ENCODE results near the gene AP5Z1. TPM values are rescaled to one million over a fixed set of nuclear protein-coding genes. Genes with fewer than 3 reads are reported as not detected.

The AP5Z1 gene
- total RNA-seq, 1 donor from 2014 or later, result 36.9 TPM

DNA sequence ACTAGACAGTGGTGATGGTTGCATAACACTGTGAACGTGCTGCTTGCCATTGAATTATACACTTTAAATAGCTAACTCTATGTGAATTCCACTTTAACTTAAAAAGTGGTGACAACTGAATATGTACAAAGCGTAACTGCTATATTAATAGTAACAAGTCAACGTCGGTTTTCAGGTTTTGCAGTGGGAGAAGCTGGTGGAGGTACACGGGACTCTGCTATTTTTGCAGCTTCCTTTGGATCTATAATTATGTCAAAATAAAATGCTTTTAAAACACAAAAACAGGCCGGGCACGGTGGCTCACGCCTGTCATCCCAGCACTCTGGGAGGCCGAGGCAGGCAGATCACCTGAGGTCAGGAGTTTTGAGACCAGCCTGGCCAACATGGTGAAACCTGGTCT lies 21.0 kb downstream of the AP5Z1 start:
- Mint-ChIP-seq H3K4me1 (ENCODE audit: unreplicated experiment) (peaks cover 4% of the 10 kb centered on the region), H3K27ac (no peak overlapping the region), H3K9me3 (no peaks in the 10 kb centered on the region), H3K27me3 (no peaks in the 10 kb centered on the region), H3K36me3 (peaks cover 7% of the 10 kb centered on the region), H3K4me3 (no peak overlapping the region)
- TF ChIP-seq, protein P1, sequence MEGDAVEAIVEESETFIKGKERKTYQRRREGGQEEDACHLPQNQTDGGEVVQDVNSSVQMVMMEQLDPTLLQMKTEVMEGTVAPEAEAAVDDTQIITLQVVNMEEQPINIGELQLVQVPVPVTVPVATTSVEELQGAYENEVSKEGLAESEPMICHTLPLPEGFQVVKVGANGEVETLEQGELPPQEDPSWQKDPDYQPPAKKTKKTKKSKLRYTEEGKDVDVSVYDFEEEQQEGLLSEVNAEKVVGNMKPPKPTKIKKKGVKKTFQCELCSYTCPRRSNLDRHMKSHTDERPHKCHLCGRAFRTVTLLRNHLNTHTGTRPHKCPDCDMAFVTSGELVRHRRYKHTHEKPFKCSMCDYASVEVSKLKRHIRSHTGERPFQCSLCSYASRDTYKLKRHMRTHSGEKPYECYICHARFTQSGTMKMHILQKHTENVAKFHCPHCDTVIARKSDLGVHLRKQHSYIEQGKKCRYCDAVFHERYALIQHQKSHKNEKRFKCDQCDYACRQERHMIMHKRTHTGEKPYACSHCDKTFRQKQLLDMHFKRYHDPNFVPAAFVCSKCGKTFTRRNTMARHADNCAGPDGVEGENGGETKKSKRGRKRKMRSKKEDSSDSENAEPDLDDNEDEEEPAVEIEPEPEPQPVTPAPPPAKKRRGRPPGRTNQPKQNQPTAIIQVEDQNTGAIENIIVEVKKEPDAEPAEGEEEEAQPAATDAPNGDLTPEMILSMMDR (conservative IDR thresholded peaks at IDR 0.05), result no peak
- no peak for DNase-seq (ENCODE audit: extremely low spot score, unreplicated experiment)

DNA sequence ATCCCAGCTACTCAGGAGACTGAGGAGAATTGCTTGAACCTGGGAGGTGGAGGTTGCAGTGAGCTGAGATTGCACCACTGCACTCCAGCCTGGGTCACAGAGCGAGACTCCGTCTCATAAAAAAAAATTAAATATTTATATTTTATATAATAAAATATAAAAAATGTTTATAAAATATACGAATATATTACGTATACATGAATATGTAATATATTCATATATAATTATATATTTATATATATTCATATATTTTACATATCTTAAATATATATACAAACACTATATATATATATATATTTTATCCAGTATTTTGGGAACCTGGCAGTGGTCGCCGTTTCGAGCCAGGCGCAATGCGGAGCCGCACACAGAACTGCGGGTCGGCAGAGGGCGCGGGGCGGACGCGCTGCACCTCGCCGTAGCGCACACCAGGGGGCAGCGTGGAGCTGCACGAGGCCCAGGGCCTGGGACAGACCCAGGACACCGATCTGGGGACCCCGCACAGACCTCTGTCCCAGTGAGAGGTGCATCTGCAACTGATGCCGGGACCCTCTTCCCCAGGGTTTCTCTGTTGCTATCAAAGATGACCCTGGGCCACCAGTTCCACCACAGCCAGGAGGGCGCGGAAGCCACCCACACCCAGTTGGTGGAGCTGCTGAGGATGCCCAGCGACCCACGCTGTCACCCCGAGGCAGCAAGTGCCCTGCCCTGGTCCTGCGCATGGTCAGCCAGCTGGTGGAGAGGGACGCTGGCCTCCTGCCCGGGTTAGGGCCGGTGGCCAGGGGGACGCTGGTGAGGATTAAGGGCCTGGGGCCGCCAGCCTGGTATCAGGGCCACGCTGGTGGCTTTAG lies 22.7 kb downstream of the AP5Z1 start:
- H3K4me1 Mint-ChIP-seq (ENCODE audit: unreplicated experiment), result peaks cover 4% of the 10 kb centered on the region
- H3K27me3 Mint-ChIP-seq, result no peaks in the 10 kb centered on the region
- H3K27ac Mint-ChIP-seq, result no peak overlapping the region
- peaks cover 7% of the 10 kb centered on the region for H3K36me3 Mint-ChIP-seq
- TF ChIP-seq, protein P1 (conservative IDR thresholded peaks at IDR 0.05), result peak; percentile 97
- no peak for DNase-seq (ENCODE audit: extremely low spot score, unreplicated experiment)
- H3K9me3 Mint-ChIP-seq, result no peaks in the 10 kb centered on the region
- H3K4me3 Mint-ChIP-seq, result no peak overlapping the region

DNA sequence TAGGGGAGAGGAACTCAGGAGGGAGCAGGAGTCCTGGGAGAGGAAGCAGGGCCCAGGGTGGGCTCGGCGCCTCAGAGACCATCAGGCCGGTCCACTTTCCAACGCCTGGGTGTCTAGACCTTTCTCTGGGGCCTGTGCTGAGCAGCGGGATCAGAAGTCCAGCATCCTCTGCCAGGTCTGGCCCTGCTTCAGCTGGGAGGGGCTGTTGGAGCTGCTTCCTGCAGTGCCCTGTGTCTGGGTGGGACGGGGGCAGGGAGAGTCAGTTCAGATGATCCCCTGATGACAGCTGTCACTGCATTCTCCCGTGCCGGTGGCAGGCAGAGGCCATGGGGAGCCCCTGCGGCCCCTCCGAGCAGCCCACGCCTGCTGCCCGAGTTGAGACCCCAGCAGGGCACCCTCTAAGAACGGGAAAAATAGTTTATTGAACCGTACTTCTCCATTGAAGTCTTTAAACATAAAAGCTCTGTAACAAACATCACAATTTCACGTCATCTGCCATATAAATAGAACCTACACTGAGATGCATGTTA lies 23.3 kb downstream of the AP5Z1 start:
- Mint-ChIP-seq H3K27ac (no peak overlapping the region), H3K9me3 (no peaks in the 10 kb centered on the region), H3K4me3 (no peak overlapping the region), H3K27me3 (no peaks in the 10 kb centered on the region), H3K36me3 (peaks cover 7% of the 10 kb centered on the region), H3K4me1 (ENCODE audit: unreplicated experiment) (peaks cover 4% of the 10 kb centered on the region)
- DNase-seq (ENCODE audit: extremely low spot score, unreplicated experiment), result no peak
- TF ChIP-seq, protein P1 (conservative IDR thresholded peaks at IDR 0.05), result no peak

DNA sequence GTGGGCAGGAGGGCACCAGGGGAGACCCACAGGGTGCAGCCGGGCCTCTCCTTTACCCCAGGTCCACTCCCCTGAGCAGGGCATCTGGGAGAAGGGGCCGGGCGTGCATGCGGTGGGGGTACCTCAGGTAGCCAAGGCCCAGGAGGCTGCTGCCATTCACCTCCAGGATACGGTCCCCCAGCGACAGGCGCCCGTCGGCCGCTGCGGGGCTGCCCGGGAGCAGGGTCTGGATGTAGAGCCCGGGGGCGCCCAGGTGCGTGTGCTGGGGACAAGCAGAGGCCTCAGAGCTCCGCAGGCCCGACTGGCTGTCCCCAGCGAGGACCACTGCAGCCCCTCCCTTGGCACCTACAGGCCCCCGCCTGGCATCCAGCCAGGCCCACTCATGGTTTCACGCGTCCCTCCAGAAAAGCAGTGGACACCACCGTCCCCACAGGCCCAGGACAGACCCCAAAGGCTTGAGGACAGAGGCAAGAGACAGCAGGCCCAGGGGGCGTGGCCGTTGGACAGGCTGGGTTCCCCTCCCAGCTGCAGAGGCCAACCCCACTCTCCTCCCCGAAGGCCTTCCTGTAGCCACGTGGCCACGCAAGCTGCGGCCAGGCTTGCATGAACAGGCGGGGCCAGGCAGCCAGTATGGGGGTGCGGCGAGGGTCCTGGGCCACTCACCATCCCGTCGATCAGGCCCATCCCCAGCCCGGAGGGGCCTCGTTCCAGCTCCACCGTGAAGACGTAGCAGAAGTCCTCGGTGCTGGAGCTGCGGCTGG lies 24.3 kb downstream of the AP5Z1 start:
- no peak overlapping the region for H3K4me3 Mint-ChIP-seq
- H3K36me3 Mint-ChIP-seq, result peaks cover under 1% of the 10 kb centered on the region
- TF ChIP-seq, protein P1 (conservative IDR thresholded peaks at IDR 0.05), result no peak
- no peak overlapping the region for H3K27ac Mint-ChIP-seq
- no peaks in the 10 kb centered on the region for H3K9me3 Mint-ChIP-seq
- DNase-seq (ENCODE audit: extremely low spot score, unreplicated experiment), result no peak
- H3K27me3 Mint-ChIP-seq, result peaks cover 4% of the 10 kb centered on the region
- no peaks in the 10 kb centered on the region for H3K4me1 Mint-ChIP-seq (ENCODE audit: unreplicated experiment)

DNA sequence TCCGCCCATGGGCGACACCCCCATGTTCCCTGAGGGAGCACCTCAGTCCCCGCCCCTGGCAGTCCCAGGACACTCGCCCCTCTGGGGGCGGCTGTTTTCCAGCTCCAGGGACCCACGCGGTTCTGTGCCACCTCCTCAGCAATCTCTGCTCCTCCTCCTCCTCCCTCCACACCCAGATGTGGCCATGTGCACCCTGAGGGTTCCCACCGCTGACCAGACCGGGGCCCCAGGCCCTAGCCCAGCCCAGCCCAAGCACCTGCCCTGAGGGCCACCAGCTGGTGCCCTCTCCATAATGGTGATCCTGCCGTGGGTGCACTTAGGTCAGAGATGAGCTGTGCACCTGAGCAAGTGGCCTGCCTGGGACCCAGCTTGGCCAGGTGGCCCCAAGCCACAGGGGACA lies 25.1 kb downstream of the AP5Z1 start:
- DNase-seq (ENCODE audit: extremely low spot score, unreplicated experiment), result no peak
- H3K36me3 Mint-ChIP-seq, result no peaks in the 10 kb centered on the region
- no peak overlapping the region for H3K27ac Mint-ChIP-seq
- no peaks in the 10 kb centered on the region for H3K4me1 Mint-ChIP-seq (ENCODE audit: unreplicated experiment)
- peaks cover 4% of the 10 kb centered on the region for H3K27me3 Mint-ChIP-seq
- TF ChIP-seq, protein P1 (conservative IDR thresholded peaks at IDR 0.05), result no peak
- no peaks in the 10 kb centered on the region for H3K9me3 Mint-ChIP-seq
- H3K4me3 Mint-ChIP-seq, result no peak overlapping the region
